Common myeloid progenitor, CD34-positive (primary cell): ENCODE results near the gene TBRG4.

Experiments used
- CTCF ChIA-PET: fragments of 350-600 bp; sonication (Branson Sonifier 250); formaldehyde crosslinking; loops from one replicate; lab custom pipeline; 2021; ENCODE audit warnings: antibody characterized with exemption; lab: Charles Lee
- POLR2A ChIA-PET: fragments of 350-600 bp; sonication (Branson Sonifier 250); formaldehyde crosslinking; loops from one replicate; lab custom pipeline; 2021; ENCODE audit warnings: antibody characterized with exemption; lab: Charles Lee
- DNase-seq, 3 donors: peaks; one replicate each; pipeline versions ENCODE4 v3.0.0 to v3.0.0-alpha.2; 2013
- H3K27ac ChIP-seq, 2 experiments: 1 replicate in 1 of 2; 2 replicates in 1 of 2; pipeline ENCODE4 v1.7.0; 2013; ENCODE audit warnings: inconsistent platforms in 2 of 2, low read length in 2 of 2, mild to moderate bottlenecking in 2 of 2, low read depth in 1 of 2, moderate library complexity in 1 of 2; ENCODE audit not compliant: severe bottlenecking in 2 of 2, insufficient read depth in 1 of 2, poor library complexity in 1 of 2
- H3K27me3 ChIP-seq, 5 experiments: replicated peaks in 2 of 5; 1 replicate in 3 of 5; 2 replicates in 2 of 5; pipeline versions ENCODE4 v1.6.1 to v1.7.0; 2013; ENCODE audit warnings: low read length in 4 of 5, mild to moderate bottlenecking in 2 of 5, moderate library complexity in 2 of 5, inconsistent platforms in 1 of 5; ENCODE audit not compliant: insufficient read depth in 5 of 5, control insufficient read depth in 4 of 5
- H3K36me3 ChIP-seq, 4 experiments: 1 replicate in 2 of 4; 2 replicates in 2 of 4; pipeline versions ENCODE4 v1.6.1 to v1.7.0; 2013; ENCODE audit warnings: low read length in 3 of 4, control low read depth in 1 of 4, mild to moderate bottlenecking in 1 of 4; ENCODE audit not compliant: control insufficient read depth in 4 of 4, insufficient read depth in 4 of 4
- H3K4me1 ChIP-seq, 4 experiments: 1 replicate in 3 of 4; 2 replicates in 1 of 4; pipeline versions ENCODE4 v1.6.1 to v1.7.1; 2013; ENCODE audit warnings: low read length in 3 of 4, mild to moderate bottlenecking in 3 of 4, control low read depth in 1 of 4, inconsistent platforms in 1 of 4, moderate library complexity in 1 of 4; ENCODE audit not compliant: control insufficient read depth in 4 of 4, insufficient read depth in 4 of 4; ENCODE audit errors: control extremely low read depth in 1 of 4
- H3K4me3 ChIP-seq, 7 experiments: 1 replicate in 4 of 7; 2 replicates in 3 of 7; pipeline versions ENCODE4 v1.5.1 to v1.7.0; 2013; ENCODE audit warnings: mild to moderate bottlenecking in 7 of 7, low read length in 6 of 7, moderate library complexity in 6 of 7, inconsistent platforms in 2 of 7, low read depth in 2 of 7, control low read depth in 1 of 7; ENCODE audit not compliant: insufficient read depth in 4 of 7, control insufficient read depth in 1 of 7; ENCODE audit errors: extremely low read depth in 1 of 7
- H3K9me3 ChIP-seq, 5 experiments: 1 replicate in 4 of 5; 2 replicates in 1 of 5; pipeline versions ENCODE4 v1.6.1 to v1.7.1; 2013; ENCODE audit warnings: low read length in 4 of 5, mild to moderate bottlenecking in 2 of 5, inconsistent platforms in 1 of 5, low read depth in 1 of 5, moderate library complexity in 1 of 5; ENCODE audit not compliant: control insufficient read depth in 4 of 5, insufficient read depth in 2 of 5; ENCODE audit errors: control extremely low read depth in 1 of 5
- WGBS: methylation state at CpG from one replicate; pipeline ENCODE4 v1.1.5; 2013; ENCODE audit not compliant: insufficient coverage; 5-methylcytosine and 5-hydroxymethylcytosine counted together

The TBRG4 gene

GRCh38 chr7:45072131-45073030 is 39.1 kb downstream of the TBRG4 start:
- H3K4me3 ChIP-seq = no peak overlapping the region
- H3K9me3 ChIP-seq = no peaks in the 10 kb centered on the region
- ChIA-PET CTCF (interaction anchor here (0.9 to 4.2 kb wide), 5 partner anchors 10 to 99 kb away, joined by 4 to 23 read pairs (median 6); no protein-coding TSS in a partner anchor), POLR2A (no interaction called here)
- peaks cover 27 to 98% (median 85%) of the 10 kb centered on the region in 4 experiments for H3K36me3 ChIP-seq
- H3K27me3 ChIP-seq = no peaks in the 10 kb centered on the region
- DNase-seq = no peak
- no peak overlapping the region for H3K27ac ChIP-seq
- 97% methylated on average over 13 of the region's 13 CpGs for WGBS
- H3K4me1 ChIP-seq = no peaks in the 10 kb centered on the region

DNA sequence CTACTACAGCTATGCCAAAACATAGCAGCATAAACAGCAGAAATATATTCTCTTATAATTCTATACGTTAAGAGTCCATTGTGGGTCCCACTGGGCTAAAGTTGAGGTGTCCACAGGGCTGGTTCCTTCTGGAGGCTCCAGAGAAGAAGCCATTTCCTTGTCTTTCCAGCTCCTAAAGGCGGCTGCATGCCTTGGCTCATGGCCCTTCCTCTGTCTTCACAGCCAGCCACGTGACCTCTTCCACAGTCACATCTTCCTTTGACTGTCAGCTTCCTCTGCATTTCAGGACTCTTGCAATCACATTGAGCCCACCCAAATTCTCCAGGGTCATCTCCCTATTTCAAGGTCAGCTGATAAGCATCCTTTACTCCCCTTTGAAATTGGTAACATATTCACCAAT is 40.0 kb downstream of the TBRG4 start:
- no peak overlapping the region for H3K4me3 ChIP-seq
- no peak overlapping the region for H3K27ac ChIP-seq
- no peaks in the 10 kb centered on the region for H3K9me3 ChIP-seq
- DNase-seq = no peak
- H3K4me1 ChIP-seq = peaks cover 0 to under 1% (median 0%) of the 10 kb centered on the region in 4 experiments
- no peaks in the 10 kb centered on the region for H3K27me3 ChIP-seq
- 93% methylated on average over 3 of the region's 3 CpGs for WGBS
- CTCF ChIA-PET = interaction anchor here (0.9 to 4.2 kb wide), 5 partner anchors 9 to 98 kb away, joined by 4 to 23 read pairs (median 6); no protein-coding TSS in a partner anchor
- peaks cover 27 to 94% (median 83%) of the 10 kb centered on the region in 4 experiments for H3K36me3 ChIP-seq
- POLR2A ChIA-PET = no interaction called here

DNA sequence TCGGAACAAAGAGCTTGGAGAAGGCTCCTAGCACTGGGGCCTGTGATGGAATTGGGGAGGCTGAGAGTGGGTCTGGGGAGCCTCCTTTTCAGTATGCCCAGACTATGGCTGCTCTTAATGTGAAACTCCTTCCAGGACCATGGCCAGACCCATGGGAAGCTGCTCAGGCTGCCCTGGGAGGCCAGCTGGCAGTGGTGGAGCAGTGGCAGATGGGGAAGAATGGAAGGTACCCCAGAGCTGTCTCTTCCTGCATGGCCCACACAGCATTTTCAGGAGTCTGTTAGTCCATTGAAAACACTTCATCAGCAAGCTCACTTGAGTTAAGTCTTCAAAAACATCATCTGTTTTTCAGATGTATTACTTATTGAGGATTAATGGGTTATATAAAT is 41.2 kb downstream of the TBRG4 start:
- Histone ChIP-seq H3K36me3 (peaks cover 29 to 94% (median 83%) of the 10 kb centered on the region in 4 experiments), H3K9me3 (no peaks in the 10 kb centered on the region), H3K27me3 (no peaks in the 10 kb centered on the region), H3K4me3 (no peak overlapping the region), H3K27ac (no peak overlapping the region), H3K4me1 (peaks cover 0 to 4% (median 0%) of the 10 kb centered on the region in 4 experiments)
- WGBS = 100% methylated on average over 1 of the region's 1 CpG
- no peak for DNase-seq
- POLR2A ChIA-PET = no interaction called here
- CTCF ChIA-PET = interaction anchor here (1.1 to 2.6 kb wide), 3 partner anchors 34 to 97 kb away, joined by 3 to 13 read pairs (median 3); no protein-coding TSS in a partner anchor

DNA sequence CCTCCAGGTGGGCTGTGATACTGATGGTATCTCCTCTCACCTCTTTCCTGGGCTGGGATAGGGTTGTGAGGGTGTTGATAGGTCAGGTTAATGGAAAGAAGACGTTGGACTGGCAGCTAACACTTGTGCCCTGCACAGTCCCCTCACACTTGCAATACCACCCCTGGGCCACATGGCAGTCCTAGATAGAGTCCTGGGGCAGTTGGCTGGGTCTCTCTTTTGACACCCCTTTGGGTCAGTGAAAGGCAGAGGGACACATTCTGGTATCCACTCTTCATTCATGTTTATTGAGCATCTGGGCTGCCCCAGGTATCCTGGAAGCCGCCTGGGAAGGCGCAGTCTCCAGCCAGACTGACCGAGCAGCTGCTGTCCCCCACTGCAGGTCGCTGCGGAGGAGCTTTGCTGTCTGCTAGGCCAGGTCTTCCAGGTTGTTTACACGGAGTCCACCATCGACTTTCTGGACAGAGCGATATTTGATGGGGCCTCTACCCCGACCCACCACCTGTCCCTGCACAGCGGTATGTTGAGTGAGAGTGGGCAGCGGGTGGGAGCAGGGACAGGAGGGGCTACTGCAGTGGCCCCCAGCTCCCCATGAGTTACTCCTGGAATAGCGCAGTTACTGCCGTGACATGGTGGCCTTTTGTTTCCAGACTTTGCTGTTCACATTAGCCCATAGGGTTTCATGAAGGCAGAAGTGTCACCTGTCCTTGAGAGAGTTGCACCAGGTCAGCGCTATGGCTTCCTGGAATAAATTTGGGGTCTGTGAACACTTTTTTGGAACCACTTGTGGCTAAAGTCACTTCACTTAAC is 41.8 kb downstream of the TBRG4 start:
- Histone ChIP-seq H3K27me3 (no peaks in the 10 kb centered on the region), H3K4me1 (peaks cover 0 to 4% (median 0%) of the 10 kb centered on the region in 4 experiments), H3K9me3 (no peaks in the 10 kb centered on the region), H3K27ac (no peak overlapping the region), H3K4me3 (no peak overlapping the region), H3K36me3 (peaks cover 31 to 94% (median 83%) of the 10 kb centered on the region in 4 experiments)
- ChIA-PET CTCF (interaction anchor here (0.8 to 2.6 kb wide), 7 partner anchors 11 to 270 kb away, joined by 3 to 13 read pairs (median 3); no protein-coding TSS in a partner anchor), POLR2A (no interaction called here)
- 98% methylated on average over 12 of the region's 15 CpGs for WGBS
- DNase-seq = no peak

GRCh38 chr7:45068236-45069023 is 43.1 kb downstream of the TBRG4 start:
- H3K4me3 ChIP-seq = no peak overlapping the region
- CTCF ChIA-PET = interaction anchor here (0.9 to 2.6 kb wide), 5 partner anchors 12 to 95 kb away, joined by 3 to 13 read pairs (median 4); no protein-coding TSS in a partner anchor
- H3K27me3 ChIP-seq = no peaks in the 10 kb centered on the region
- no peak overlapping the region for H3K27ac ChIP-seq
- H3K9me3 ChIP-seq = no peaks in the 10 kb centered on the region
- H3K4me1 ChIP-seq = peaks cover 0 to 4% (median 0%) of the 10 kb centered on the region in 4 experiments
- 98% methylated on average over 15 of the region's 15 CpGs for WGBS
- POLR2A ChIA-PET = no interaction called here
- DNase-seq = no peak
- H3K36me3 ChIP-seq = peaks cover 35 to 94% (median 85%) of the 10 kb centered on the region in 4 experiments

DNA sequence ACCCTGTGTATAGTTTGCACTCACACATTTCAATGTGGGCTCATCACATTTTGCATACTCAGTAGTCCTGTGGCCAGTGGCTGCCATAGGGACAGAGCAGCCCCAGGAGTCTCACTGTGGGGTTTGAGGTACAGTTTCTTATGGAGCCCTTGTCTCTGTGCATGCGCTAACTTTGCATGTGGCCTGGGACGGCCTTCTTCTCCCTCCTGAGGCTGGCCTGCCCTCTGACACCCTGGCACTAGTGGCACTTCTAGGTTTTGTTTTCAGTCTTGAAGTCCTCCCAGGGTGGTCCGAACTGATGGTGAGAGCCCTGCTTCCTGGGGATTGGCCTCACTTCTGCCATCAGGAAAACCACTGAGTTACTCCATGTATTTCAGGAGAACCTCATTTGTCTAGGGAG is 43.9 kb downstream of the TBRG4 start:
- peaks cover 0 to 4% (median 0%) of the 10 kb centered on the region in 4 experiments for H3K4me1 ChIP-seq
- H3K27me3 ChIP-seq = no peaks in the 10 kb centered on the region
- ChIA-PET CTCF (interaction anchor here (1.4 kb wide), 1 partner anchor 68 kb away, joined by 3 read pairs; no protein-coding TSS in a partner anchor), POLR2A (no interaction called here)
- peaks cover 35 to 92% (median 80%) of the 10 kb centered on the region in 4 experiments for H3K36me3 ChIP-seq
- no peak overlapping the region for H3K4me3 ChIP-seq
- 100% methylated on average over 3 of the region's 3 CpGs for WGBS
- H3K27ac ChIP-seq = no peak overlapping the region
- no peaks in the 10 kb centered on the region for H3K9me3 ChIP-seq
- DNase-seq = no peak
